Activated CD4-positive, alpha-beta T cell treated with anti-CD3 and anti-CD28 coated beads for 36 hours (primary cell): ENCODE data around the gene FLOT2. TPM values are rescaled to one million over a fixed set of nuclear protein-coding genes. Genes with fewer than 3 reads are reported as not detected.
"Not testable (repeated sequence)": the region's sequence is repeated elsewhere in the genome, so short reads cannot be mapped to it uniquely, and the experiment has no call there.

ENCODE experiments used
- ATAC-seq: fragments of 200-7000 bp; cut with Tn5 transposase; one replicate; pipeline ENCODE4 v1.10.0; 2021; ENCODE audit warnings: mild to moderate bottlenecking, moderate library complexity
- CTCF ChIA-PET: fragments of 350-600 bp; sonication (Branson Sonifier 250); formaldehyde crosslinking; loops from one replicate; lab custom pipeline; 2021; ENCODE audit warnings: antibody characterized with exemption; lab: Charles Lee
- POLR2A ChIA-PET: fragments of 350-600 bp; sonication (Branson Sonifier 250); formaldehyde crosslinking; loops from one replicate; lab custom pipeline; 2021; ENCODE audit warnings: antibody characterized with exemption, inconsistent platforms; lab: Charles Lee
- DNase-seq: peaks from one replicate; pipeline ENCODE4 v3.0.0-alpha.2; 2020
- H3K27ac Mint-ChIP-seq: one replicate; pipeline ENCODE4 v1.8.0; 2021; ENCODE audit warnings: mixed read lengths
- H3K27me3 Mint-ChIP-seq: one replicate; pipeline ENCODE4 v1.8.0; 2021; ENCODE audit warnings: mixed read lengths
- H3K36me3 Mint-ChIP-seq: one replicate; pipeline ENCODE4 v1.8.0; 2021; ENCODE audit warnings: low read depth, mixed read lengths
- H3K4me1 Mint-ChIP-seq: one replicate; pipeline ENCODE4 v1.8.0; 2021; ENCODE audit warnings: mixed read lengths
- H3K4me3 Mint-ChIP-seq: one replicate; pipeline ENCODE4 v1.8.0; 2021; ENCODE audit warnings: mild to moderate bottlenecking, moderate library complexity, mixed read lengths
- H3K9me3 Mint-ChIP-seq: one replicate; pipeline ENCODE4 v1.8.0; 2021; ENCODE audit warnings: low read depth, mixed read lengths
- intact Hi-C, 2 experiments: fragments of 100-400 bp; cut with DNase I in 1 of 2; cut with micrococcal nuclease in 1 of 2; formaldehyde crosslinking; loops; one replicate each; pipeline versions ENCODE4 v1.14.2 to v1.15.1; 2022 to 2024; cut with DNase I, micrococcal nuclease
- total RNA-seq, 2 experiments: library from RNA; stranded (reverse); gene quantifications; one replicate each; pipeline ENCODE4 v1.2.3, GENCODE V29; 2021

The FLOT2 gene
- total RNA-seq, 2 experiments from 2014 or later: 81.3 to 88.4 TPM

DNA sequence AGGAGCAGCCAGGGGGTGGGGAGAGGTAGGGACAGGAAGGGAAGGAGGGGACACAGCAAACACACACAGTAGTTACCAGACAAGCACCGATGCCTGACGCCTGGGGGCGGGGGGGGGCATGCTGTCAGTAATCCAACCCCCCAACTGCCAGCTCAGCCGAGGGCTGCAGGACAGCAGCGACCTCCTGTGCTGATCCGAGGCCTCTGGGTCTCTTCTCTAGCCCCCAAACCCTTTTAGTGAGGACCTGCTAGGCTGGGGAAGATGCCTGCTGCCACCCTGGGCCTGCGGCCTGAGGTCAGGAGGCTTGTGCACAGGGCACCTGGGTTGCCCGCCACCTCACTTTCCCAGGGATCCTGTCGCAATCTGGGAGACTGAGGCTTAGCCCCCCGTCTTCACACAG, 11.6 kb downstream of the FLOT2 start:
- DNase-seq (no peak), ATAC-seq (no peak)
- no peak overlapping the region for H3K27ac Mint-ChIP-seq
- ChIA-PET CTCF (interaction anchor here (1.3 kb wide), 1 partner anchor 17 kb away, joined by 3 read pairs; no protein-coding TSS in a partner anchor), POLR2A (no interaction called here)
- H3K4me3 Mint-ChIP-seq: no peak overlapping the region
- intact Hi-C loops: no loop called here
- no peaks in the 10 kb centered on the region for H3K27me3 Mint-ChIP-seq
- peaks cover 19% of the 10 kb centered on the region for H3K36me3 Mint-ChIP-seq
- no peaks in the 10 kb centered on the region for H3K9me3 Mint-ChIP-seq
- H3K4me1 Mint-ChIP-seq: peaks cover 9% of the 10 kb centered on the region

DNA sequence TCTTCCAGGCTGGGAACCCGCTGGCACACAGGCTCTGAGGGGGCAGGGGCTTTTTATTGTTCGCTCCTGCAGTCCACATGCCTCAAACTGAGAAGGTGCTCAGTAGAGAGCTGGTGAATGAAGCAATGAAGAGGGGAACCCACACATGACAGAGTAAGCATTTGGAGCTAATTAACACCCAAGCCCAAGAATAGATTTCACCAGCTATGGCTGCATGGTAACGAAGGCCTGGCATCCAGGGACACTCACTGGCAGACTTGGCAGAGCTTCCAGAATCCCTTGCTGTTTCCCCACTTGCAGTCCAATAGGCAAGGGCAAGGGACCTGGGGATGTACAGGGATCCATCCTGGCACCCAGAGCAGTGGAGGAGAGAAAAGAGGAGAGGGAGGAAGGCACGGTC, 12.2 kb downstream of the FLOT2 start:
- H3K27me3 Mint-ChIP-seq: no peaks in the 10 kb centered on the region
- intact Hi-C loops: no loop called here
- no peak for DNase-seq
- POLR2A ChIA-PET: no interaction called here
- H3K4me1 Mint-ChIP-seq: peaks cover 5% of the 10 kb centered on the region
- no peak overlapping the region for H3K27ac Mint-ChIP-seq
- H3K9me3 Mint-ChIP-seq: no peaks in the 10 kb centered on the region
- peaks cover 20% of the 10 kb centered on the region for H3K36me3 Mint-ChIP-seq
- CTCF ChIA-PET: interaction anchor here (1.3 kb wide), 1 partner anchor 17 kb away, joined by 3 read pairs; no protein-coding TSS in a partner anchor
- no peak for ATAC-seq
- no peak overlapping the region for H3K4me3 Mint-ChIP-seq

DNA sequence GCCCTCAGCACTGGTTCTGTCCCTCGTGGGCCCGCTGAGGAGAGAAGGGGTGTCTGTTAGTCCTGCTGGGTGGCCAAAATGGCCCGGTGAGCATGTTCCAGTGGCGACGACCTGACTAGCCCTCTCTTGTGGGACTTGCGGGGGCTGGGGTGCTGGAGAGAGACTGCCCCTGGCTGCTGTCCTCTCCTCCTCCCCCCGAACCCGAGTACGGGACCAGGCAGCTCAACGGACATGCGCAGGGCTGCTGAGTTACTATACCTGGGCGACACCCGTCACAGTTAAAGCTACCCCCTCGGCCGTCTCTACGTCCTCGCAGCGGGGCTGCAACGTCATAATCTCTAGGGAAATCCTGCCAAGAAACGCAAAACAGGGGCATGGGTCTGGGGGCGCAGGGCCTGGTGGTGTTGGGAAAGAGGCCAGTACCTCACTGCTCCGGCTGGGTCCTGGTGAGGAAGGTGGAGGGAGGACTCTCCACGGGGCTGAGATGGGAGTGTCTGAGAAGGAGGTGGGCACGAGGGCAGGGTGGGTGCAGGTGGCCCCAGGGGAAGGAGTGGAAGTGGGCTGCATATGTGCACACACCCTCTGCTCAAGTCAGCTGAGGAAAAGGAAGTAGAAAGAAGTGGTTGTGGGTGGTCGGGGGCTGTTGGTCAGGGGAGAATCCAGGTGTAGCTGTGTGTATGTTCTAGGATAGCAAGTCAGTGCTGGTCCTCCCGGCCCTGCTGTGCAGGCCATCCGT, 13.4 kb downstream of the FLOT2 start:
- Mint-ChIP-seq H3K4me3 (no peak overlapping the region), H3K4me1 (no peaks in the 10 kb centered on the region), H3K9me3 (no peaks in the 10 kb centered on the region), H3K27me3 (no peaks in the 10 kb centered on the region), H3K27ac (no peak overlapping the region), H3K36me3 (peaks cover 23% of the 10 kb centered on the region)
- ChIA-PET CTCF (no interaction called here), POLR2A (no interaction called here)
- ATAC-seq (no peak), DNase-seq (no peak)
- intact Hi-C loops: no loop called here

DNA sequence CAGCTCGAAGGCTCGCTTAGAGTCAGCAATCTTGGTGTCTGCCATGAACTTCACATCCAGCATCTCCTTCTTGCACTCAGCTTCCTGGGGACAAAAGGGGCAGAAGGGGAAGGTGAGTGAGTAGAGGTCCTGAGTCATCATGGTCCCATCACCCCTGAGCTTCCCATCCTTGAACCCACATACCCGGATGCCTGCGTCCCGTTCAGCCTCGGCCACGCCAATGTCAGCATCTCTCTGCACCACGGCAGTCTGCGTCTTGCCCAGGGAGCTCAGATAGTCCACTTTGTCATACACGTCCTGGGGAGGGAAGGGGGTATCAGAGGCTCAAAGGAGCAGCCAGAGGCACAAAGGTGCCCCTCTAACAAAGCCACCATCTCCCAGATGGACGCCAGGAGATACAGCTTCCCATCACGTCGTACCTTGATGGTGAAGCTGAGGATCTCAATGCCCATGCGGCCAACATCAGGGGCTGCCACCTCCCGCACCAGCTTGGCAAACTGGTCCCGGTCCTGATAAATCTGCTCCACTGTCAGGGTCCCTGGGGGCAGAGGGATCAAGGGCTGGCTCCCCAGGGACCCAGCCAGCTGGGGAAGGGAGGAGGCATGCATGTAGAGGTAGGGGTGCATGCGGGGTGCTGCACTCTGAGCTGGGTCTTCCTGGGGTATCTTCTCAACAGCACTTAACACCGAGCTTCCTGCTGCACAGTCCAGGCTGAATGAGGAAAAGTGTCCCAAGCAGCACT, 15.2 kb downstream of the FLOT2 start:
- no peak for ATAC-seq
- H3K4me3 Mint-ChIP-seq: no peak overlapping the region
- no peaks in the 10 kb centered on the region for H3K27me3 Mint-ChIP-seq
- ChIA-PET POLR2A (interaction anchor here (0.5 to 0.6 kb wide), 2 partner anchors 11 to 141 kb away, joined by 4 to 5 read pairs; no protein-coding TSS in a partner anchor), CTCF (no interaction called here)
- peaks cover 12% of the 10 kb centered on the region for H3K4me1 Mint-ChIP-seq
- no peaks in the 10 kb centered on the region for H3K9me3 Mint-ChIP-seq
- no peak for DNase-seq
- intact Hi-C loops: no loop called here
- H3K27ac Mint-ChIP-seq: no peak overlapping the region
- H3K36me3 Mint-ChIP-seq: peaks cover 28% of the 10 kb centered on the region

DNA sequence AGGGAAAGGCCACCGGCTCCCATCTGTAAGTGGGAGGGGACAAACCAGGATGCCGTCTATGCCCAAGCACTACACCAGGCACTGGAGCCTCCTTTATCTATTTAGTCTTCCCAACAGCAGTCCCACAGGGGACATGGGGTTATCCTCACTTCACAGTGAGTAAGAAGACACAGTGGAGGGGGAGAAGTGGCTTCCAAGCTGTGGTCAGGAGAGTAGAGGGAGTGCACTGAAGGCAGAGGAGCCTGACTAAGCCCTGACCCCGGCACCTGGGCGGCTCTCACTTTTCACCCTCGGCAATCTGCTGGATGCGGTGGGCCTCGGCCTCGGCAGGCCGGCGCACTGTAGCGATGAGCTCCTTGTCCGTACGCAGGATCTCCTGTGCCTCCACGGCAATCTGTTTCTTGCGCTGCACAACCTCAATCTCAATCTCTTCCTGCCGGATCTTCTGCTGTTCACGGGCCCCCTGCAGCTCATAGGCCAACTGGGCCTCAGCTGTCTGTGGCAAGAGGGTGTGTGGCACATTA, 15.9 kb downstream of the FLOT2 start:
- ChIA-PET POLR2A (interaction anchor here (0.5 to 0.6 kb wide), 2 partner anchors 12 to 140 kb away, joined by 4 to 5 read pairs; no protein-coding TSS in a partner anchor), CTCF (interaction anchor here (0.6 kb wide), 1 partner anchor 27 kb away, joined by 3 read pairs; the partner anchor contains the start of gene ERAL1)
- no peak for DNase-seq
- H3K27ac Mint-ChIP-seq: no peak overlapping the region
- H3K36me3 Mint-ChIP-seq: peaks cover 29% of the 10 kb centered on the region
- H3K4me1 Mint-ChIP-seq: peaks cover 16% of the 10 kb centered on the region
- H3K27me3 Mint-ChIP-seq: no peaks in the 10 kb centered on the region
- H3K4me3 Mint-ChIP-seq: no peak overlapping the region
- intact Hi-C loops: no loop called here
- no peak for ATAC-seq
- no peaks in the 10 kb centered on the region for H3K9me3 Mint-ChIP-seq

DNA sequence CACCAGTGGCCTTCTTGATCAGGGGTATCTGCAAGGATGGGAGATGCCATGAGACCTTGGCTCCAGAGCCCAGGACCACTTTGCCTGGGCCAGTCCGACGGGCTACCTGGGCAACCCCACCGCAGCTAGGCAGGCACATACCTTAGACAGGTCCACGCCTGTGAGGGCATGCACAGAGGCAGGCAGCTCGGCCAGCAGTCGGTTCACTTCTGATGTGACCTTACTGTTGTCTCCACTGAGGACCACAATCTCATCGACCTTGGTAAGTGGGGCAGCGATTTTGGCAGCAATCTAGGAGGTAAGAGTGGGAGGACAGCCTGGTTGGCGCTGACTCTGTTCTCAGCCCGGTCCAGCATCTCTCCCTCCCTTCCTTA, 17.0 kb downstream of the FLOT2 start:
- Mint-ChIP-seq H3K9me3 (no peaks in the 10 kb centered on the region), H3K27ac (no peak overlapping the region), H3K4me1 (peaks cover 26% of the 10 kb centered on the region), H3K36me3 (peaks cover 29% of the 10 kb centered on the region), H3K4me3 (no peak overlapping the region), H3K27me3 (no peaks in the 10 kb centered on the region)
- ATAC-seq (no peak), DNase-seq (no peak)
- CTCF ChIA-PET: interaction anchor here (0.6 kb wide), 1 partner anchor 21 kb away, joined by 3 read pairs; no protein-coding TSS in a partner anchor
- POLR2A ChIA-PET: no interaction called here
- intact Hi-C loops: no loop called here

DNA sequence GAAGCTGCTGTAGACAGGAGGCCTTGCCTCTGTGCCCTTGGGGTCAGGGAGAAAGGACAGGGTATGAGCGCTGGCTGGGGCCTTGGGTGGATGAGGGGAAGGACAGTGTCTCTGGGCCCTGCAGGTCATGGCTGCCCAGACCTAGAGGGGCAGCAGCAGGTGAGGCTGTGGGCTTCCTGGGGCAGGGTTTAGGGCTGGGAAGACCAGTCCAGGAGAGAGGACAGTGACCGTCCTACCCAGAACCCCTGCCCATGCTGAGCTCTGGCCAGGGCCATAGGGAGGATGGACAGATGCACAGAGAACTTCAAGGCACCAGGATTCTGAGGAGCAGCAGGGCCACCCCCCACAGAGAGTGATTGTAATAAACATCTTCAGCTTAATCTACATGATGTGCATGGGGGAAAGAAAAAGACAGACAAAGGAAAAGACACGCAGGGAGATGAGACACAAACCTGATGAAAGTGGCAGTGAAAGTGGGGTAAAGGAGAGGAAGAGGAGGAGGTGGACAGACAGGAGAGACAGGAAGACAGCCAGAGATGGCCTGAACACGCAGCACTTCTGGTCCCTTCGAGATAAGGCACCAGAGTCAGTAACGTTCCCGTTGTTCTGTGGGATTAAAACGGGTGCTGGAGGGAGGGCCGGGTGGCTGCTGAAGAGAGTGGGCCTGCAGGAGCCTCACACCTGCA, 17.5 kb downstream of the FLOT2 start:
- Mint-ChIP-seq H3K27me3 (no peaks in the 10 kb centered on the region), H3K4me3 (no peak overlapping the region), H3K27ac (no peak overlapping the region), H3K36me3 (peaks cover 29% of the 10 kb centered on the region), H3K4me1 (peaks cover 29% of the 10 kb centered on the region), H3K9me3 (no peaks in the 10 kb centered on the region)
- intact Hi-C loops: no loop called here
- CTCF ChIA-PET: interaction anchor here (0.6 to 2.1 kb wide), 4 partner anchors 22 to 129 kb away, joined by 3 to 17 read pairs (median 3); no protein-coding TSS in a partner anchor
- DNase-seq (no peak), ATAC-seq (no peak)
- POLR2A ChIA-PET: no interaction called here

DNA sequence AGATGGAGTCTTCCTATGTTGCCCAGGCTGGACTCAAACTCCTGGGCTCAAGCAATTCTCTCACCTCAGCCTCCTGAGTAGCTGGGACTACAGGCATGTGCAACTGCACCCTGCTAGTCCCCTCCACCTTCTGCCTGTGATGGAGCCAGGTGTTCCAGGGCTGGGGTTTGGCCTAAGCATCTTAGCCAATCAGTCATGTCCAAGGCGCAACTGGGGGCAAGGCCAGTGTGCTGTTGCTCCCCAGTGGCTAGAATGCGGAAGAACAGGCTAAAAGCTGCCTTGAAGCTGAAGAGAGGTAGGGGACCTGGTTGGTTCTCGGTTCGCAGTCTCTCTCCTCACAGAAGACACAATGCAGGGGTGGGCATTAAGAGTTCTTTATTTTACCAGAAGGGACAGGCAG, 18.6 kb downstream of the FLOT2 start:
- H3K4me3 Mint-ChIP-seq: no peak overlapping the region
- ChIA-PET CTCF (interaction anchor here (0.8 to 2.1 kb wide), 6 partner anchors 18 to 151 kb away, joined by 3 to 17 read pairs (median 4); partner anchors contain the start of gene NEK8), POLR2A (interaction anchor here (0.6 kb wide), 1 partner anchor 10 kb away, joined by 4 read pairs; no protein-coding TSS in a partner anchor)
- DNase-seq (peak; percentile 55), ATAC-seq (no peak)
- intact Hi-C loops: no loop called here
- peaks cover 31% of the 10 kb centered on the region for H3K4me1 Mint-ChIP-seq
- peaks cover 29% of the 10 kb centered on the region for H3K36me3 Mint-ChIP-seq
- H3K27ac Mint-ChIP-seq: no peak overlapping the region
- no peaks in the 10 kb centered on the region for H3K27me3 Mint-ChIP-seq
- H3K9me3 Mint-ChIP-seq: no peaks in the 10 kb centered on the region

DNA sequence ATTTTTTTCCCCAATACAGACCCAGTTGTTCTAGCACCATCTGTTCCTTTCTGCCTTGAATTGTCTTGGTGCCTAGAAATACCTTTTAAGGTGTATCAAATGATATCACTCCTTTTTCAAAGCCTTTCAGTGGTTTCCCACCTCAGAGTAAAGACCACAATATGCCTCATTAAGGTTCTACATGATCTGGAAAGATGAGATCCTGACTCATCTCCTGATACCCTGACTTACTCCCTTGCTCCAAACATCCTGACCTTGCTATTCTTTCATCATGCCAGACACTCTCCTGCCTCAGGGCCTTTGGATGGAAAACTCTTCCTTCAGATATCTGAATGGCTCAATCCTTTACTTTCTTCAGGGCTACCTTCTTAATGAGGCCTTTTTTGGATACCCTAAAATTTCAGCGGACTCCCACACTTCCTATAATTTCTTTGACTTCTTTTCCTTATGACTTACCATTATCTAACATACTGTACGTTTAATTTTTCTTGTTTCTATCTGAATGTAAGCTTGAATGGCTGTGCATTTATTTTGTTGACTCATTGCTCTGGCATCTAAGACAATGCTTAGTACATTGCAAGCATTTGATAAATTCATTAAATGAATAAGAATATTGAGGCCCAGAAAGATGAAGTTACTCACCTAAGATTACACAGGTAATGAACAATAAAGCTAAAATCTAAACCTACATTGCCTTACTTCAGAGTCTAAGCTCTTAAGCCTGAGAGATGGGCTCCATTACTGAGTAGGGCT, 19.2 kb downstream of the FLOT2 start:
- peak; percentile 44 for ATAC-seq
- H3K36me3 Mint-ChIP-seq: peaks cover 29% of the 10 kb centered on the region
- intact Hi-C loops: no loop called here
- ChIA-PET CTCF (interaction anchor here (0.8 to 2.1 kb wide), 5 partner anchors 18 to 150 kb away, joined by 3 to 17 read pairs (median 4); partner anchors contain the start of gene NEK8), POLR2A (interaction anchor here (0.6 kb wide), 1 partner anchor 11 kb away, joined by 4 read pairs; no protein-coding TSS in a partner anchor)
- H3K4me1 Mint-ChIP-seq: peaks cover 31% of the 10 kb centered on the region
- H3K27me3 Mint-ChIP-seq: no peaks in the 10 kb centered on the region
- H3K4me3 Mint-ChIP-seq: no peak overlapping the region
- peak overlapping the region; percentile 39 for H3K27ac Mint-ChIP-seq
- DNase-seq: no peak
- H3K9me3 Mint-ChIP-seq: no peaks in the 10 kb centered on the region

DNA sequence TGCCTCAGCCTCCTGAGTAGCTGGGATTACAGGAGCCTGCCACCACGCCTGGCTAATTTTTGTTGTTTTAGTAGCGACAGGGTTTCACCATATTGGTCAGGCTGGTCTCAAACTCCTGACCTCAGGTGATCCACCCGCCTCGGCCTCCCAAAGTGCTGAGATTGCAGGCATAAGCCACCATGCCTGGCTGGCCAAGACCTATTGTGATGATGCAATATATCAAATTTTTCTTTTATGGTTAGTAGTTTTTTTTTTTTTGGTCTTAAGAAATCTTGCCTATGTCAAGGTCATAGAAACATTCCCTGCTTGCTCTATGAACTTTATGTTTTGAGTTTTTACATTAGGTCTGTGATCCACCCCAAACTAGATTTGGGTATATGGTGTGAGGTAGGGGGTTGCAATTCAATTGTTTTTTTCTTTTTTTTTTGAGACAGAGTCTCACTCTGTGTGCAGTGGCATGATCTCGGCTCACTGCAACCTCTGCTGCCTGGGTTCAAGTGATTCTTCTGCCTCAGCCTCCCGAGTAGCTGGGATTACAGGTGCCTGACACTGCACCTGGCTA, 20.3 kb downstream of the FLOT2 start:
- CTCF ChIA-PET, H3K27ac Mint-ChIP-seq, ATAC-seq, H3K27me3 Mint-ChIP-seq, H3K9me3 Mint-ChIP-seq, DNase-seq, H3K4me3 Mint-ChIP-seq, POLR2A ChIA-PET: not testable (repeated sequence)
- intact Hi-C loops: loop anchor here in 1 of 2 experiments (2.0 kb wide), 2 partner anchors 22 to 34 kb away; partner anchors contain the start of genes ERAL1 and FAM222B
- H3K36me3 Mint-ChIP-seq: peaks cover 21% of the 10 kb centered on the region
- peaks cover 33% of the 10 kb centered on the region for H3K4me1 Mint-ChIP-seq
